ENCODE measurements around the gene SMPD1. TPM values are rescaled to one million over a fixed set of nuclear protein-coding genes. Genes with fewer than 3 reads are reported as not detected.

The SMPD1 gene
- total and polyA plus RNA-seq, 9 of the 15 experiments (the other 6 are each of a cell fraction or from before 2014, with no cell fraction given): 0.90 to 9.9 (median 5.2) TPM

DNA sequence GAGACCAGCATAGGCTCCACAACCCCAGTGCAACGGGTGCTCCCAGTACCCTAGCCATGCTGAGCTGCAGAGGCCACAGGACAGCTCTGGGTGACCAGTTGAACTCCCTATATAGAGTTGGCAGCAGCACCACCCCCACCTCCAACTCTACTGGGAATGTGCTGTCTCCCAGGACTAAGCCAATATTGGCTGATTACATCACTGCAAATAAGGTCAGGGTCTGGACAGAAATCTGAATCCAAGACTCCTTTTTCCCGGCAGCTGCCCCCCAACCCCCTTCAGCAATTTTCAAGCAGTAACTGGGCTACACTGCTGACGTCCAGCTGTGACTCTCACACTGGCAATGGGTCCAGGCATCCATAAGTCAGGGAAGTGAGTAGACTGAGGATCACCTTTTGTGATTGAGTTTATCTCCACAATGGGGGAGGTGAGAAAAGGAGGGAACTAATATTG, 50.7 kb downstream of the SMPD1 start, which contains the start of gene HPX (continued):
- TF ChIP-seq, protein P1, sequence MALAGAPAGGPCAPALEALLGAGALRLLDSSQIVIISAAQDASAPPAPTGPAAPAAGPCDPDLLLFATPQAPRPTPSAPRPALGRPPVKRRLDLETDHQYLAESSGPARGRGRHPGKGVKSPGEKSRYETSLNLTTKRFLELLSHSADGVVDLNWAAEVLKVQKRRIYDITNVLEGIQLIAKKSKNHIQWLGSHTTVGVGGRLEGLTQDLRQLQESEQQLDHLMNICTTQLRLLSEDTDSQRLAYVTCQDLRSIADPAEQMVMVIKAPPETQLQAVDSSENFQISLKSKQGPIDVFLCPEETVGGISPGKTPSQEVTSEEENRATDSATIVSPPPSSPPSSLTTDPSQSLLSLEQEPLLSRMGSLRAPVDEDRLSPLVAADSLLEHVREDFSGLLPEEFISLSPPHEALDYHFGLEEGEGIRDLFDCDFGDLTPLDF (CRISPR knock-in tag; IDR thresholded peaks at IDR 0.05): no peak
- TF ChIP-seq TCFL5 (CRISPR knock-in tag; conservative IDR thresholded peaks at IDR 0.05): no peak
- no peak for TF ChIP-seq SRF (CRISPR knock-in tag; IDR thresholded peaks at IDR 0.05)
- TF ChIP-seq FUS (optimal IDR thresholded peaks at IDR 0.05; ENCODE audit: low read depth, low read length): no peak

DNA sequence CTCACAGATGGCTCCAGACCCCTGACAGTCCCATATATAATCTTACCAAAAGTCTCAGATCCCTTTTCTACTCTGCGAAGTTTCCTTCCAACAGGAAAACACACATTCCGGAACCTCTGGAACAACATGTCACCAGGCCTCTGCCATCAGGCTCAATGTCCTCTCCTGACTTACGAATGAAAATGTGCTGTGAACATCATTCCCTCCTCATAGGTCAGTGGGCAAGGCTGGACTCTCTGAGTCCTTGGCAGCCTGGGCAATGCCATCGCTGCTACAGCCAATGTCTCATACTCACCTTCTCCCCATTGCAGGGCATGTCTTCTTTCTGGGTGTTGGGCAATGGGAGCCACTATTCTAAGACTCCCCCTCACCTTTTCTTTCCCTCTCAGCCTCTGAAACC, 52.2 kb downstream of the SMPD1 start:
- intact Hi-C loops (cut with micrococcal nuclease): loop anchor here (5.0 kb wide), 1 partner anchor 260 kb away; no protein-coding TSS in a partner anchor
- no peak overlapping the region for H3K4me3 ChIP-seq
- WGBS (ENCODE audit: insufficient coverage, low coverage, missing lambda C conversion rate): 51% methylated on average over 4 of the region's 4 CpGs
- no peaks in the 10 kb centered on the region for H3K79me2 ChIP-seq (ENCODE audit: control insufficient read depth, insufficient read depth, low read length)
- no peak for FAIRE-seq
- H3K9me3 ChIP-seq (replicated peaks; ENCODE audit: control insufficient read depth, insufficient read depth, low read depth, low read length): no peaks in the 10 kb centered on the region
- no peak for ATAC-seq
- no TSS peak for BruUV-seq (replicated peaks)
- H3K4me2 ChIP-seq (ENCODE audit: insufficient read depth, low read length): no peak overlapping the region
- TF ChIP-seq ZNF124 (CRISPR knock-in tag; IDR thresholded peaks at IDR 0.05) (no peak), C11orf30 (IDR thresholded peaks at IDR 0.05; ENCODE audit: low read depth) (no peak), TARDBP (IDR thresholded peaks at IDR 0.05) (no peak)
- TF ChIP-seq, protein P1 (CRISPR knock-in tag; IDR thresholded peaks at IDR 0.05): no peak
- H4K20me1 ChIP-seq (replicated peaks; ENCODE audit: control insufficient read depth, insufficient read depth, low read length): no peaks in the 10 kb centered on the region
- ChIA-PET CTCF (ENCODE audit: low intra/inter-chr PET ratio) (interaction anchor here (3.5 kb wide), 1 partner anchor 63 kb away, joined by 21 read pairs; no protein-coding TSS in a partner anchor), POLR2A (interaction anchor here (0.8 to 1.8 kb wide), 3 partner anchors 9 to 63 kb away, joined by 3 to 11 read pairs (median 3); no protein-coding TSS in a partner anchor)
- no peaks in the 10 kb centered on the region for H3K9me1 ChIP-seq (ENCODE audit: control insufficient read depth, insufficient read depth, low read length)
- no peak overlapping the region for H2AFZ ChIP-seq (ENCODE audit: low read depth, low read length)
- peaks cover 10% of the 10 kb centered on the region in 2 experiments; a peak in 3 of 5 replicates for H3K4me1 ChIP-seq (replicated peaks in 1 of 2; ENCODE audit: control insufficient read depth in 2 of 2, insufficient read depth in 2 of 2, low read length in 2 of 2)
- in situ Hi-C loops (cut with MboI): loop anchor here (5.0 kb wide), 1 partner anchor 65 kb away; no protein-coding TSS in a partner anchor
- DNase-seq (ENCODE audit: extremely low read depth in 1 of 4, low spot score in 3 of 4): no peak
- no peak overlapping the region for H3K9ac ChIP-seq (ENCODE audit: insufficient read depth in 1 of 2, low read depth in 2 of 2, low read length in 2 of 2)
- H3K27me3 ChIP-seq (ENCODE audit: control insufficient read depth in 2 of 2, insufficient read depth in 2 of 2, low read length in 2 of 2): 0 out of 5 replicates have a peak, but pooled peaks cover 0 to 2% of the 10 kb centered on the region in 2 experiments
- no peaks in the 10 kb centered on the region for H3K36me3 ChIP-seq (ENCODE audit: control insufficient read depth, insufficient read depth, low read length)
- no peak overlapping the region for H3K27ac ChIP-seq (ENCODE audit: extremely low read depth, low read depth, low read length)

Measured in K562 (cell line).